ENCODE results near the gene TPRX1.
"Not testable (repeated sequence)": the region's sequence is repeated elsewhere in the genome, so short reads cannot be mapped to it uniquely, and the experiment has no call there.

Gene TPRX1

GRCh38 chr19:47821460-47822020, 17.2 kb upstream of the TPRX1 start, which contains the start of gene CRX:
Gene CRX, plus strand, starts transcription at chr19:47821937. Its CDS starts 12,507 bp downstream, at chr19:47834444.
- Histone ChIP-seq H3K27me3 (ENCODE audit: control insufficient read depth, insufficient read depth, low read length) (no peaks in the 10 kb centered on the region), H3K36me3 (ENCODE audit: control insufficient read depth, insufficient read depth, low read length) (no peaks in the 10 kb centered on the region), H3K4me1 (ENCODE audit: control insufficient read depth, insufficient read depth, low read length) (no peaks in the 10 kb centered on the region), H3K27ac (ENCODE audit: low read length) (no peak within 1 kb of the TSS), H3K4me3 (ENCODE audit: low read length) (no peak within 1 kb of the TSS), H3K9me3 (ENCODE audit: control insufficient read depth, insufficient read depth, low read length) (no peaks in the 10 kb centered on the region)
- no CpG with 5 or more reads among the region's 15 CpGs for WGBS (ENCODE audit: insufficient coverage, insufficient read length)
- no peak for DNase-seq (ENCODE audit: low read depth, low spot score)

GRCh38 chr19:47820410-47820809, 16.1 kb upstream of the TPRX1 start:
- H3K9me3 ChIP-seq (ENCODE audit: control insufficient read depth, insufficient read depth, low read length): no peaks in the 10 kb centered on the region
- no peaks in the 10 kb centered on the region for H3K36me3 ChIP-seq (ENCODE audit: control insufficient read depth, insufficient read depth, low read length)
- WGBS (ENCODE audit: insufficient coverage, insufficient read length): no CpG with 5 or more reads among the region's 2 CpGs
- no peaks in the 10 kb centered on the region for H3K27me3 ChIP-seq (ENCODE audit: control insufficient read depth, insufficient read depth, low read length)
- H3K4me3 ChIP-seq (ENCODE audit: low read length): no peak overlapping the region
- no peaks in the 10 kb centered on the region for H3K4me1 ChIP-seq (ENCODE audit: control insufficient read depth, insufficient read depth, low read length)
- no peak overlapping the region for H3K27ac ChIP-seq (ENCODE audit: low read length)
- DNase-seq (ENCODE audit: low read depth, low spot score): no peak

- Histone ChIP-seq H3K36me3 (ENCODE audit: control insufficient read depth, insufficient read depth, low read length) (no peaks in the 10 kb centered on the region), H3K27ac (ENCODE audit: low read length) (no peak overlapping the region), H3K4me1 (ENCODE audit: control insufficient read depth, insufficient read depth, low read length) (no peaks in the 10 kb centered on the region), H3K27me3 (ENCODE audit: control insufficient read depth, insufficient read depth, low read length) (no peaks in the 10 kb centered on the region), H3K4me3 (ENCODE audit: low read length) (no peak overlapping the region), H3K9me3 (ENCODE audit: control insufficient read depth, insufficient read depth, low read length) (no peaks in the 10 kb centered on the region)
- DNase-seq (ENCODE audit: low read depth, low spot score): peak; percentile 25
- WGBS (ENCODE audit: insufficient coverage, insufficient read length): no CpG with 5 or more reads among the region's 10 CpGs
Observed at GRCh38 chr19:47819858-47820257, 15.5 kb upstream of the TPRX1 start.

GRCh38 chr19:47818221-47818620, 13.9 kb upstream of the TPRX1 start:
- not testable (repeated sequence) for H3K27me3 ChIP-seq (ENCODE audit: control insufficient read depth, insufficient read depth, low read length); H3K9me3 ChIP-seq (ENCODE audit: control insufficient read depth, insufficient read depth, low read length); DNase-seq (ENCODE audit: low read depth, low spot score); H3K36me3 ChIP-seq (ENCODE audit: control insufficient read depth, insufficient read depth, low read length); H3K27ac ChIP-seq (ENCODE audit: low read length); H3K4me1 ChIP-seq (ENCODE audit: control insufficient read depth, insufficient read depth, low read length); H3K4me3 ChIP-seq (ENCODE audit: low read length)
- WGBS (ENCODE audit: insufficient coverage, insufficient read length): 100% methylated on average over 1 of the region's 1 CpG

GRCh38 chr19:47816270-47816669, 11.9 kb upstream of the TPRX1 start:
- not testable (repeated sequence) for H3K27me3 ChIP-seq (ENCODE audit: control insufficient read depth, insufficient read depth, low read length); DNase-seq (ENCODE audit: low read depth, low spot score); H3K27ac ChIP-seq (ENCODE audit: low read length); H3K4me1 ChIP-seq (ENCODE audit: control insufficient read depth, insufficient read depth, low read length); H3K4me3 ChIP-seq (ENCODE audit: low read length); H3K36me3 ChIP-seq (ENCODE audit: control insufficient read depth, insufficient read depth, low read length); H3K9me3 ChIP-seq (ENCODE audit: control insufficient read depth, insufficient read depth, low read length)
- WGBS (ENCODE audit: insufficient coverage, insufficient read length): no CpG with 5 or more reads among the region's 8 CpGs

- no peak for DNase-seq (ENCODE audit: low read depth, low spot score)
- no peaks in the 10 kb centered on the region for H3K4me1 ChIP-seq (ENCODE audit: control insufficient read depth, insufficient read depth, low read length)
- no CpG with 5 or more reads among the region's 7 CpGs for WGBS (ENCODE audit: insufficient coverage, insufficient read length)
Observed at GRCh38 chr19:47813995-47814328, 9.6 kb upstream of the TPRX1 start.

GRCh38 chr19:47813304-47813994, 9.1 kb upstream of the TPRX1 start:
- Histone ChIP-seq H3K4me1 (ENCODE audit: control insufficient read depth, insufficient read depth, low read length) (no peaks in the 10 kb centered on the region), H3K9me3 (ENCODE audit: control insufficient read depth, insufficient read depth, low read length) (no peaks in the 10 kb centered on the region), H3K4me3 (ENCODE audit: low read length) (no peak overlapping the region), H3K27ac (ENCODE audit: low read length) (no peak overlapping the region), H3K27me3 (ENCODE audit: control insufficient read depth, insufficient read depth, low read length) (no peaks in the 10 kb centered on the region), H3K36me3 (ENCODE audit: control insufficient read depth, insufficient read depth, low read length) (no peaks in the 10 kb centered on the region)
- DNase-seq (ENCODE audit: low read depth, low spot score): peak; percentile 82
- no CpG with 5 or more reads among the region's 17 CpGs for WGBS (ENCODE audit: insufficient coverage, insufficient read length)

More at GRCh38 chr19:47813995-47814328, 9.6 kb upstream of the TPRX1 start:
- no peak overlapping the region for H3K4me3 ChIP-seq (ENCODE audit: low read length)
- no peaks in the 10 kb centered on the region for H3K27me3 ChIP-seq (ENCODE audit: control insufficient read depth, insufficient read depth, low read length)
- H3K36me3 ChIP-seq (ENCODE audit: control insufficient read depth, insufficient read depth, low read length): no peaks in the 10 kb centered on the region
- no peaks in the 10 kb centered on the region for H3K9me3 ChIP-seq (ENCODE audit: control insufficient read depth, insufficient read depth, low read length)
- no peak overlapping the region for H3K27ac ChIP-seq (ENCODE audit: low read length)

GRCh38 chr19:47806435-47806834, 2.1 kb upstream of the TPRX1 start:
- H3K27ac ChIP-seq (ENCODE audit: low read length): no peak overlapping the region
- H3K27me3 ChIP-seq (ENCODE audit: control insufficient read depth, insufficient read depth, low read length): no peaks in the 10 kb centered on the region
- H3K9me3 ChIP-seq (ENCODE audit: control insufficient read depth, insufficient read depth, low read length): no peaks in the 10 kb centered on the region
- no peak overlapping the region for H3K4me3 ChIP-seq (ENCODE audit: low read length)
- no peak for DNase-seq (ENCODE audit: low read depth, low spot score)
- H3K36me3 ChIP-seq (ENCODE audit: control insufficient read depth, insufficient read depth, low read length): no peaks in the 10 kb centered on the region
- H3K4me1 ChIP-seq (ENCODE audit: control insufficient read depth, insufficient read depth, low read length): no peaks in the 10 kb centered on the region
- no CpG with 5 or more reads among the region's 6 CpGs for WGBS (ENCODE audit: insufficient coverage, insufficient read length)

- Histone ChIP-seq H3K4me1 (ENCODE audit: control insufficient read depth, insufficient read depth, low read length) (no peaks in the 10 kb centered on the region), H3K9me3 (ENCODE audit: control insufficient read depth, insufficient read depth, low read length) (no peaks in the 10 kb centered on the region), H3K4me3 (ENCODE audit: low read length) (no peak overlapping the region), H3K27me3 (ENCODE audit: control insufficient read depth, insufficient read depth, low read length) (no peaks in the 10 kb centered on the region), H3K27ac (ENCODE audit: low read length) (no peak overlapping the region), H3K36me3 (ENCODE audit: control insufficient read depth, insufficient read depth, low read length) (no peaks in the 10 kb centered on the region)
- no peak for DNase-seq (ENCODE audit: low read depth, low spot score)
- no CpG with 5 or more reads among the region's 10 CpGs for WGBS (ENCODE audit: insufficient coverage, insufficient read length)
Observed at GRCh38 chr19:47805313-47805712, 962 bp upstream of the TPRX1 start.

- no CpG with 5 or more reads among the region's 12 CpGs for WGBS (ENCODE audit: insufficient coverage, insufficient read length)
- H3K4me1 ChIP-seq (ENCODE audit: control insufficient read depth, insufficient read depth, low read length); H3K9me3 ChIP-seq (ENCODE audit: control insufficient read depth, insufficient read depth, low read length): not testable (repeated sequence)
Observed at GRCh38 chr19:47803671-47804070, 680 bp downstream of the TPRX1 start.

GRCh38 chr19:47803148-47803547, 1.2 kb downstream of the TPRX1 start:
- not testable (repeated sequence) for H3K9me3 ChIP-seq (ENCODE audit: control insufficient read depth, insufficient read depth, low read length); H3K4me3 ChIP-seq (ENCODE audit: low read length)

More at GRCh38 chr19:47803671-47804070, 680 bp downstream of the TPRX1 start:
- H3K4me3 ChIP-seq (ENCODE audit: low read length); H3K27me3 ChIP-seq (ENCODE audit: control insufficient read depth, insufficient read depth, low read length); DNase-seq (ENCODE audit: low read depth, low spot score); H3K36me3 ChIP-seq (ENCODE audit: control insufficient read depth, insufficient read depth, low read length); H3K27ac ChIP-seq (ENCODE audit: low read length): not testable (repeated sequence)

More at GRCh38 chr19:47803148-47803547, 1.2 kb downstream of the TPRX1 start:
- H3K27ac ChIP-seq (ENCODE audit: low read length); H3K4me1 ChIP-seq (ENCODE audit: control insufficient read depth, insufficient read depth, low read length); DNase-seq (ENCODE audit: low read depth, low spot score); H3K27me3 ChIP-seq (ENCODE audit: control insufficient read depth, insufficient read depth, low read length); H3K36me3 ChIP-seq (ENCODE audit: control insufficient read depth, insufficient read depth, low read length): not testable (repeated sequence)
- no CpG with 5 or more reads among the region's 21 CpGs for WGBS (ENCODE audit: insufficient coverage, insufficient read length)
